Measurements from ENCODE around the gene PNPLA1. TPM values are rescaled to one million over a fixed set of nuclear protein-coding genes. Genes with fewer than 3 reads are reported as not detected.

The PNPLA1 gene
- total and polyA plus RNA-seq, 10 of the 15 experiments (the other 5 are each of a cell fraction or from before 2014, with no cell fraction given) = 0.04 TPM; not detected in 9

GRCh38 chr6:36319821-36320220, 50.0 kb downstream of the PNPLA1 start (continued):
- no peak for TF ChIP-seq ZBTB4 (CRISPR knock-in tag; IDR thresholded peaks at IDR 0.05)

- in situ Hi-C loops (cut with MboI) (no loop called here), intact Hi-C loops (cut with micrococcal nuclease; ENCODE audit: unreplicated experiment) (no loop called here)
- no peaks in the 10 kb centered on the region for H3K36me3 ChIP-seq (ENCODE audit: control insufficient read depth in 2 of 2, insufficient read depth in 2 of 2, low read length in 1 of 2)
- WGBS (ENCODE audit: insufficient coverage, insufficient replicate concordance, low lambda C conversion rate, missing lambda C conversion rate) = 55% methylated on average over 11 of the region's 11 CpGs
- H3K4me1 ChIP-seq (ENCODE audit: control insufficient read depth, insufficient read depth, low read length) = no peaks in the 10 kb centered on the region
- H3K27ac ChIP-seq (ENCODE audit: control insufficient read depth, insufficient read depth) = no peak overlapping the region
- H2AFZ ChIP-seq (ENCODE audit: control insufficient read depth, low read depth, low read length) = no peak overlapping the region
- H3K4me3 ChIP-seq = no peak overlapping the region
- no peaks in the 10 kb centered on the region for H3K27me3 ChIP-seq (replicated peaks in 1 of 2; ENCODE audit: control insufficient read depth in 2 of 2, insufficient read depth in 2 of 2, low read length in 1 of 2)
- RAD21 ChIA-PET (ENCODE audit: unreplicated experiment) = no interaction called here
- BruUV-seq (replicated peaks) = no TSS peak
- no peak for DNase-seq (ENCODE audit: low read depth, low spot score)
- no peaks in the 10 kb centered on the region for H3K79me2 ChIP-seq (ENCODE audit: control insufficient read depth, insufficient read depth, low read length)
- TF ChIP-seq TARDBP (IDR thresholded peaks at IDR 0.05; ENCODE audit: borderline replicate concordance) (no peak), POLR2AphosphoS5 (IDR thresholded peaks at IDR 0.05; ENCODE audit: low read length) (no peak), NR2F1 (conservative IDR thresholded peaks at IDR 0.05) (peak; percentile 39; the same call in 1 of the 2 replicates)
- no peaks in the 10 kb centered on the region for H3K9me3 ChIP-seq (replicated peaks; ENCODE audit: control insufficient read depth, insufficient read depth, low read length)
- H4K20me1 ChIP-seq (ENCODE audit: control insufficient read depth, insufficient read depth) = no peaks in the 10 kb centered on the region
- CTCF ChIA-PET = interaction anchor here (0.9 to 2.3 kb wide), 6 partner anchors 13 to 114 kb away, joined by 3 to 8 read pairs (median 4); partner anchors contain the start of gene BNIP5
- no peak for FAIRE-seq
- ATAC-seq = no peak
- no peak overlapping the region for H3K9ac ChIP-seq (ENCODE audit: control insufficient read depth, insufficient read depth, low read length)
- SMC1A ChIA-PET (ENCODE audit: uncharacterized antibody, unreplicated experiment) = interaction anchor here (1.1 to 3.0 kb wide), 3 partner anchors 14 to 38 kb away, joined by 3 to 9 read pairs (median 5); partner anchors contain the start of gene BNIP5
- POLR2A ChIA-PET = no interaction called here
- no peak overlapping the region for H3K4me2 ChIP-seq (ENCODE audit: control insufficient read depth, insufficient read depth)
Observed at GRCh38 chr6:36320475-36320874, 50.6 kb downstream of the PNPLA1 start.
